B cell (primary cell): Measurements from ENCODE around the gene CTSH. TPM values are rescaled to one million over a fixed set of nuclear protein-coding genes. Genes with fewer than 3 reads are reported as not detected.

Experiments used
- ATAC-seq: fragments of 200-7000 bp; cut with Tn5 transposase; one replicate; pipeline ENCODE4 v1.10.0; 2021; ENCODE audit warnings: low read depth, mild to moderate bottlenecking, moderate number of reproducible peaks, moderate library complexity
- CTCF ChIA-PET: fragments of 350-600 bp; sonication (Branson Sonifier 250); formaldehyde crosslinking; loops from one replicate; lab custom pipeline; 2021; ENCODE audit warnings: antibody characterized with exemption, inconsistent platforms; lab: Charles Lee
- POLR2A ChIA-PET: fragments of 350-600 bp; sonication (Branson Sonifier 250); formaldehyde crosslinking; loops from one replicate; lab custom pipeline; 2021; ENCODE audit warnings: antibody characterized with exemption; lab: Charles Lee
- DNase-seq: peaks from one replicate; pipeline ENCODE4 v3.0.0; 2013
- H2AFZ ChIP-seq: 2 replicates; pipeline ENCODE4 v1.6.1; 2012; ENCODE audit warnings: mild to moderate bottlenecking, low read depth, low read length; ENCODE audit not compliant: insufficient read depth, poor library complexity, severe bottlenecking
- H3K27ac ChIP-seq, 2 donors: 1 replicate in 1 of 2; 2 replicates in 1 of 2; pipeline ENCODE4 v1.5.1; 2012 to 2013; ENCODE audit warnings: low read length in 2 of 2, mild to moderate bottlenecking in 2 of 2, moderate library complexity in 1 of 2
- H3K27me3 ChIP-seq, 4 experiments: fragments of 200-600 bp in 1 of 4; sonication (generic) in 1 of 4; replicated peaks in 1 of 4; 1 replicate in 2 of 4; 2 replicates in 2 of 4; pipeline versions ENCODE4 v1.6.1 to v1.7.0; 2013 to 2016; ENCODE audit warnings: low read length in 3 of 4, mild to moderate bottlenecking in 2 of 4, mixed read lengths in 1 of 4, moderate library complexity in 1 of 4; ENCODE audit not compliant: insufficient read depth in 4 of 4, control insufficient read depth in 3 of 4; ENCODE audit errors: control extremely low read depth in 1 of 4
- H3K36me3 ChIP-seq, 2 experiments: replicated peaks in 1 of 2; 1 replicate in 1 of 2; 2 replicates in 1 of 2; pipeline versions ENCODE4 v1.6.1 to v1.7.1; 2013; ENCODE audit warnings: low read length in 1 of 2; ENCODE audit not compliant: insufficient read depth in 2 of 2, control insufficient read depth in 1 of 2; ENCODE audit errors: control extremely low read depth in 1 of 2, extremely low read depth in 1 of 2
- H3K4me1 ChIP-seq, 2 donors: fragments of 200-600 bp in 1 of 2; sonication (generic) in 1 of 2; 1 replicate in 1 of 2; 2 replicates in 1 of 2; pipeline versions ENCODE4 v1.5.1 to v1.6.1; 2013 to 2017; ENCODE audit warnings: low read length in 2 of 2; ENCODE audit not compliant: control insufficient read depth in 2 of 2, insufficient read depth in 2 of 2
- H3K4me2 ChIP-seq: replicated peaks from 2 replicates; pipeline ENCODE3; 2012; ENCODE audit warnings: mild to moderate bottlenecking, low read depth, low read length; ENCODE audit not compliant: poor library complexity, severe bottlenecking
- H3K4me3 ChIP-seq, 5 experiments: fragments of 200-600 bp in 1 of 5; sonication (generic) in 1 of 5; 1 replicate in 3 of 5; 2 replicates in 2 of 5; pipeline versions ENCODE4 v1.5.1 to v1.7.0; 2011 to 2016; ENCODE audit warnings: low read length in 4 of 5, mild to moderate bottlenecking in 4 of 5, low read depth in 2 of 5, control low read depth in 1 of 5, moderate library complexity in 1 of 5; ENCODE audit not compliant: insufficient read depth in 1 of 5; ENCODE audit errors: control extremely low read depth in 1 of 5, extremely low read depth in 1 of 5
- H3K79me2 ChIP-seq: fragments of 200-600 bp; sonication (generic); one replicate; pipeline ENCODE4 v1.6.0; 2016; ENCODE audit warnings: low read length; ENCODE audit not compliant: control insufficient read depth, insufficient read depth
- H3K9ac ChIP-seq: fragments of 200-600 bp; sonication (generic); 2 replicates; pipeline ENCODE4 v1.6.1; 2017; ENCODE audit warnings: mild to moderate bottlenecking, low read length, moderate library complexity
- H3K9me3 ChIP-seq, 3 donors: one replicate each; pipeline versions ENCODE4 v1.6.1 to v1.7.1; 2013; ENCODE audit warnings: low read length in 2 of 3; ENCODE audit not compliant: control insufficient read depth in 2 of 3, insufficient read depth in 1 of 3; ENCODE audit errors: control extremely low read depth in 1 of 3
- H4K20me1 ChIP-seq: 2 replicates; pipeline ENCODE4 v1.6.0; 2012; ENCODE audit warnings: mild to moderate bottlenecking, low read length; ENCODE audit not compliant: insufficient read depth, control insufficient read depth, poor library complexity, severe bottlenecking
- H3K27ac Mint-ChIP-seq: one replicate; pipeline ENCODE4 v1.8.0; 2021; ENCODE audit warnings: mixed read lengths
- H3K27me3 Mint-ChIP-seq: one replicate; pipeline ENCODE4 v1.8.0; 2021; ENCODE audit warnings: mixed read lengths
- H3K4me1 Mint-ChIP-seq: one replicate; pipeline ENCODE4 v1.8.0; 2021; ENCODE audit warnings: mixed read lengths
- H3K4me3 Mint-ChIP-seq: one replicate; pipeline ENCODE4 v1.8.0; 2021; ENCODE audit warnings: mixed read lengths
- H3K9me3 Mint-ChIP-seq: one replicate; pipeline ENCODE4 v1.8.0; 2022; ENCODE audit warnings: mixed read lengths; ENCODE audit not compliant: insufficient read depth
- CTCF ChIP-seq: fragments of 200-600 bp; IDR thresholded peaks from one replicate; pipeline ENCODE4 v1.8.0; 2022; ENCODE audit warnings: antibody characterized with exemption, mild to moderate bottlenecking
- EZH2 ChIP-seq: IDR thresholded peaks from 2 replicates; pipeline ENCODE4 v1.6.1; 2012; ENCODE audit warnings: borderline replicate concordance, low read depth, mild to moderate bottlenecking, moderate library complexity, low read length; ENCODE audit not compliant: insufficient read depth, poor library complexity, severe bottlenecking
- WGBS: methylation state at CpG from one replicate; pipeline ENCODE4 v1.1.5; 2013; ENCODE audit warnings: missing lambda C conversion rate; ENCODE audit not compliant: insufficient coverage; 5-methylcytosine and 5-hydroxymethylcytosine counted together
- intact Hi-C: fragments of 100-400 bp; cut with micrococcal nuclease; formaldehyde crosslinking; loops from one replicate; pipeline ENCODE4 v1.10.0; 2022
- polyA plus RNA-seq: library from polyadenylated mRNA; depleted of rRNA; stranded (reverse); fragments of >200 nt; gene quantifications from 2 replicates; pipeline ENCODE4 v1.2.3, GENCODE V29; 2012
- total RNA-seq, 2 donors: library from RNA; stranded (reverse); fragments of 120-200 nt in 1 of 2; gene quantifications; 1 replicate in 1 of 2; 2 replicates in 1 of 2; pipeline versions ENCODE4 v1.2.3 to v1.2.4, GENCODE V29; 2013 to 2022

CTSH gene
- total and polyA plus RNA-seq, 2 donors (not counting 1 experiment from before 2014, with no cell fraction given): 399 to 441 TPM

GRCh38 chr15:78983146-78983918 lies 38.5 kb upstream of the CTSH start:
- Mint-ChIP-seq H3K4me3 (no peak overlapping the region), H3K9me3 (no peaks in the 10 kb centered on the region), H3K27ac (no peak overlapping the region), H3K4me1 (peaks cover 26% of the 10 kb centered on the region), H3K27me3 (peaks cover 2% of the 10 kb centered on the region)
- H4K20me1 ChIP-seq: no peaks in the 10 kb centered on the region
- no peak overlapping the region for H3K4me2 ChIP-seq
- peaks cover 18 to 25% of the 10 kb centered on the region in 2 donors for H3K4me1 ChIP-seq
- TF ChIP-seq CTCF (no peak), EZH2 (no peak)
- no peak overlapping the region for H3K4me3 ChIP-seq
- peaks cover 0 to 3% (median 0%) of the 10 kb centered on the region in 4 experiments for H3K27me3 ChIP-seq
- POLR2A ChIA-PET: no interaction called here
- CTCF ChIA-PET: no interaction called here
- intact Hi-C loops: no loop called here
- no peaks in the 10 kb centered on the region for H3K9me3 ChIP-seq
- 88% methylated on average over 5 of the region's 5 CpGs for whole genome bisulfite sequencing
- no peak overlapping the region for H2AFZ ChIP-seq
- H3K9ac ChIP-seq: no peak overlapping the region
- DNase-seq (no peak), ATAC-seq (no peak)
- no peaks in the 10 kb centered on the region for H3K36me3 ChIP-seq
- H3K79me2 ChIP-seq: no peaks in the 10 kb centered on the region
- no peak overlapping the region for H3K27ac ChIP-seq

- peaks cover 0 to 3% (median 0%) of the 10 kb centered on the region in 4 experiments for H3K27me3 ChIP-seq
- POLR2A ChIA-PET: interaction anchor here (0.6 kb wide), 1 partner anchor 44 kb away, joined by 3 read pairs; no protein-coding TSS in a partner anchor
- H3K36me3 ChIP-seq: no peaks in the 10 kb centered on the region
- peaks cover 24 to 30% of the 10 kb centered on the region in 2 donors for H3K4me1 ChIP-seq
- H3K27me3 Mint-ChIP-seq: peaks cover 2% of the 10 kb centered on the region
- H3K4me3 Mint-ChIP-seq: no peak overlapping the region
- no peak overlapping the region for H3K9ac ChIP-seq
- CTCF ChIA-PET: interaction anchor here (0.5 to 0.9 kb wide), 3 partner anchors 16 to 202 kb away, joined by 3 read pairs; no protein-coding TSS in a partner anchor
- H3K27ac ChIP-seq: no peak overlapping the region
- WGBS: 87% methylated on average over 9 of the region's 10 CpGs
- TF ChIP-seq EZH2 (no peak), CTCF (no peak)
- H3K4me1 Mint-ChIP-seq: peaks cover 29% of the 10 kb centered on the region
- no peaks in the 10 kb centered on the region for H3K9me3 ChIP-seq
- H3K79me2 ChIP-seq: no peaks in the 10 kb centered on the region
- intact Hi-C loops: no loop called here
- DNase-seq (no peak), ATAC-seq (no peak)
- H4K20me1 ChIP-seq: no peaks in the 10 kb centered on the region
- H3K4me2 ChIP-seq: no peak overlapping the region
- H3K4me3 ChIP-seq: no peak overlapping the region
- H3K9me3 Mint-ChIP-seq: no peaks in the 10 kb centered on the region
- H3K27ac Mint-ChIP-seq: no peak overlapping the region
- H2AFZ ChIP-seq: no peak overlapping the region
These were observed 37.9 kb upstream of the CTSH start for GRCh38 chr15:78982736-78983135.
